ENCODE data around the gene ART1. TPM values are rescaled to one million over a fixed set of nuclear protein-coding genes. Genes with fewer than 3 reads are reported as not detected.
A peak's percentile ranks its signal among the peaks of the same experiment; 100 is the strongest.
"Not testable (repeated sequence)": the region's sequence is repeated elsewhere in the genome, so short reads cannot be mapped to it uniquely, and the experiment has no call there.

The ART1 gene
- total RNA-seq, 2 experiments from 2014 or later: not detected

GRCh38 chr11:3638513-3638912 lies 6.4 kb upstream of the ART1 start:
- Mint-ChIP-seq H3K36me3 (ENCODE audit: low read depth) (no peaks in the 10 kb centered on the region), H3K4me3 (no peak overlapping the region), H3K4me1 (ENCODE audit: low read depth) (peaks cover 6% of the 10 kb centered on the region), H3K27ac (no peak overlapping the region), H3K27me3 (ENCODE audit: low read depth) (peaks cover 17% of the 10 kb centered on the region), H3K9me3 (ENCODE audit: insufficient read depth) (no peaks in the 10 kb centered on the region)
- ATAC-seq (no peak), DNase-seq (no peak)
- ChIA-PET CTCF (no interaction called here), POLR2A (no interaction called here)

DNA sequence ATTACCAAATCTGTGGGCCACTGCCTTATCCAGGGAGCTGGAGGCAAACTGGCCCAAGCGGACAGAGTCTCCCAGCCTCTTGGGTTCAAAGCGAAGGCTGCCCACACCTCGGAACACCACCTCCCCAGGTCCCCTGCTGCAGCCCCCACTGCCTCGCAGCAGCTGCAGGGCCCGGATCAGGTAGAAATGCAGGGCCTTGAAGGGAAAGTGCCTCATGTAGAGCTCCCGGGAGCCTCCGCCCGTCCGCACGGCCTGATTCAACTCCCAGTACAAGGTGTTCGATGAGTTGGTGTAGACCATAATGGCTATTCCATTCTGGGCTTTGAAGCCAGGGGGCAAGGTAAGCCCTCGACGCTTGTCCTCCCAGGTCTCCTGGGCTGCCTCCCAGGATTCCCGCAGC lies 5.1 kb upstream of the ART1 start:
- Mint-ChIP-seq H3K4me1 (ENCODE audit: low read depth) (peaks cover 6% of the 10 kb centered on the region), H3K27me3 (ENCODE audit: low read depth) (peaks cover 26% of the 10 kb centered on the region)
- DNase-seq: no peak

GRCh38 chr11:3641191-3641590 lies 3.7 kb upstream of the ART1 start:
- no peak overlapping the region for H3K4me3 Mint-ChIP-seq
- no peaks in the 10 kb centered on the region for H3K9me3 Mint-ChIP-seq (ENCODE audit: insufficient read depth)
- peaks cover 6% of the 10 kb centered on the region for H3K4me1 Mint-ChIP-seq (ENCODE audit: low read depth)
- H3K36me3 Mint-ChIP-seq (ENCODE audit: low read depth): no peaks in the 10 kb centered on the region
- ATAC-seq (no peak), DNase-seq (no peak)
- POLR2A ChIA-PET: no interaction called here
- peaks cover 30% of the 10 kb centered on the region for H3K27me3 Mint-ChIP-seq (ENCODE audit: low read depth)
- H3K27ac Mint-ChIP-seq: no peak overlapping the region
- CTCF ChIA-PET: no interaction called here

More for the DNA sequence above, 5.1 kb upstream of the ART1 start:
- Mint-ChIP-seq H3K36me3 (ENCODE audit: low read depth) (no peaks in the 10 kb centered on the region), H3K9me3 (ENCODE audit: insufficient read depth) (no peaks in the 10 kb centered on the region), H3K27ac (no peak overlapping the region), H3K4me3 (no peak overlapping the region)
- POLR2A ChIA-PET: no interaction called here
- no peak for ATAC-seq
- CTCF ChIA-PET: no interaction called here

DNA sequence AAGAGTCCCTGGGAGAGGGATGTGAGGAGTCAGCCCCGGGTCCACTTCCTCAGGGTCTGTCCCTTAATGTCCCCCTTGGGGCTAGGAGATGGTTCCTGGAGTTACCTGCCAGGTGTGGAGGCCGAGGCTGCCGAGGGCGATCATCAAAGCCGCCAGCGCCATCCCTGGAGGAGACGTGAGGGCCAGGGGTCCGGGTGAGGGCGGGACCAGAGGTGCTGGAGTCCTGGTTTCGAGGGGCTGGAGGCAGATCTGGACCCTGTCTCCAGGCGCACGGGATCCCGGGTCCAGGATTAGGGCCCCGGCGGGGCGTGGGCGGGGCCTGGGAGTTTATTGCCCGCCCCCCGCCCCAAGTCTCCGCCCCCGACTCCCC lies 3.2 kb upstream of the ART1 start, which contains the start of gene ART5:
Gene ART5 (minus strand): TSS at position 292 of the 370 bp plus-strand sequence. CDS start 130 bp downstream, at position 162.
- DNase-seq (no peak), ATAC-seq (no peak)
- Mint-ChIP-seq H3K4me1 (ENCODE audit: low read depth) (peaks cover 6% of the 10 kb centered on the region), H3K4me3 (no peak within 1 kb of the TSS), H3K27me3 (ENCODE audit: low read depth) (peaks cover 30% of the 10 kb centered on the region), H3K27ac (no peak within 1 kb of the TSS), H3K36me3 (ENCODE audit: low read depth) (no peaks in the 10 kb centered on the region), H3K9me3 (ENCODE audit: insufficient read depth) (no peaks in the 10 kb centered on the region)
- CTCF ChIA-PET: no interaction called here
- POLR2A ChIA-PET: no interaction called here

GRCh38 chr11:3642071-3642951 lies 2.6 kb upstream of the ART1 start:
- H3K4me1 Mint-ChIP-seq (ENCODE audit: low read depth): peaks cover 6% of the 10 kb centered on the region
- DNase-seq (peak; percentile 41), ATAC-seq (peak; percentile 80)
- H3K27me3 Mint-ChIP-seq (ENCODE audit: low read depth): peaks cover 30% of the 10 kb centered on the region
- no peaks in the 10 kb centered on the region for H3K36me3 Mint-ChIP-seq (ENCODE audit: low read depth)
- CTCF ChIA-PET: no interaction called here
- POLR2A ChIA-PET: no interaction called here
- no peaks in the 10 kb centered on the region for H3K9me3 Mint-ChIP-seq (ENCODE audit: insufficient read depth)
- H3K27ac Mint-ChIP-seq: no peak overlapping the region
- no peak overlapping the region for H3K4me3 Mint-ChIP-seq

DNA sequence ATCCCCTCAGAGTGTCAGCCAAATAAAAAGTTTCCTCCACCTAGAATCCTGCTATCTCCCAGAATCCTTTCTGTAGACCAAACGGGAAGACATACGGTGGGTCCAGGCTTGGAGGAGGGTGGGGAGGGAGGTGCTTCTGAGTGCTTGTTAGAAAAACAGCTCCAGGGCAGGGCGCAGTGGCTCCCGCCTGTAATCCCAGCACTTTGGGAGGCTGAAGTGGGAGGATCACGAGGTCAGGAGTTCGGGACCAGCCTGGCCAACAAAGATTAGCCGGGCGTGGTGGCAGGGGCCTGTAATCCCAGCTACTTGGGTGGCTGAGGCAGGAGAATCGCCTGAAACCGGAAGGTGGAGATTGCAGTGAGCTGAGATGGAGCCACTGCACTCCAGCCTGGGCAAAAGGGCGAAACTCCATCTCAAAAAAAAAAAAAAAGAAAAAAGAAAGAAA lies 1.8 kb upstream of the ART1 start:
- H3K9me3 Mint-ChIP-seq (ENCODE audit: insufficient read depth); DNase-seq; H3K4me3 Mint-ChIP-seq; H3K4me1 Mint-ChIP-seq (ENCODE audit: low read depth); POLR2A ChIA-PET; ATAC-seq; H3K27ac Mint-ChIP-seq; H3K36me3 Mint-ChIP-seq (ENCODE audit: low read depth); CTCF ChIA-PET: not testable (repeated sequence)
- H3K27me3 Mint-ChIP-seq (ENCODE audit: low read depth): peaks cover 31% of the 10 kb centered on the region

GRCh38 chr11:3645552-3645951 lies 624 bp downstream of the ART1 start:
- DNase-seq (no peak), ATAC-seq (no peak)
- ChIA-PET CTCF (no interaction called here), POLR2A (no interaction called here)
- H3K27me3 Mint-ChIP-seq (ENCODE audit: low read depth): peaks cover 44% of the 10 kb centered on the region
- H3K27ac Mint-ChIP-seq: no peak overlapping the region
- H3K9me3 Mint-ChIP-seq (ENCODE audit: insufficient read depth): no peaks in the 10 kb centered on the region
- no peaks in the 10 kb centered on the region for H3K36me3 Mint-ChIP-seq (ENCODE audit: low read depth)
- no peak overlapping the region for H3K4me3 Mint-ChIP-seq
- peaks cover 6% of the 10 kb centered on the region for H3K4me1 Mint-ChIP-seq (ENCODE audit: low read depth)

GRCh38 chr11:3648843-3649242 lies 3.9 kb downstream of the ART1 start:
- H3K27ac Mint-ChIP-seq; H3K4me3 Mint-ChIP-seq; ATAC-seq; H3K36me3 Mint-ChIP-seq (ENCODE audit: low read depth); CTCF ChIA-PET; H3K9me3 Mint-ChIP-seq (ENCODE audit: insufficient read depth); POLR2A ChIA-PET; H3K4me1 Mint-ChIP-seq (ENCODE audit: low read depth); DNase-seq: not testable (repeated sequence)
- peaks cover 31% of the 10 kb centered on the region for H3K27me3 Mint-ChIP-seq (ENCODE audit: low read depth)

- ATAC-seq; DNase-seq; H3K9me3 Mint-ChIP-seq (ENCODE audit: insufficient read depth); H3K4me3 Mint-ChIP-seq; H3K36me3 Mint-ChIP-seq (ENCODE audit: low read depth); H3K27ac Mint-ChIP-seq; POLR2A ChIA-PET; CTCF ChIA-PET; H3K4me1 Mint-ChIP-seq (ENCODE audit: low read depth): not testable (repeated sequence)
- H3K27me3 Mint-ChIP-seq (ENCODE audit: low read depth): peaks cover 28% of the 10 kb centered on the region
These were observed 4.4 kb downstream of the ART1 start for GRCh38 chr11:3649374-3649773.

GRCh38 chr11:3652514-3652913 lies 7.6 kb downstream of the ART1 start:
- CTCF ChIA-PET; POLR2A ChIA-PET; H3K36me3 Mint-ChIP-seq (ENCODE audit: low read depth); DNase-seq; H3K4me1 Mint-ChIP-seq (ENCODE audit: low read depth); H3K4me3 Mint-ChIP-seq; ATAC-seq; H3K27ac Mint-ChIP-seq; H3K9me3 Mint-ChIP-seq (ENCODE audit: insufficient read depth): not testable (repeated sequence)
- peaks cover 29% of the 10 kb centered on the region for H3K27me3 Mint-ChIP-seq (ENCODE audit: low read depth)

GRCh38 chr11:3655547-3655946 lies 10.6 kb downstream of the ART1 start:
- Mint-ChIP-seq H3K9me3 (ENCODE audit: insufficient read depth) (no peaks in the 10 kb centered on the region), H3K4me3 (no peak overlapping the region), H3K27ac (no peak overlapping the region), H3K27me3 (ENCODE audit: low read depth) (peaks cover 19% of the 10 kb centered on the region), H3K36me3 (ENCODE audit: low read depth) (no peaks in the 10 kb centered on the region), H3K4me1 (ENCODE audit: low read depth) (no peaks in the 10 kb centered on the region)
- POLR2A ChIA-PET: no interaction called here
- ATAC-seq (no peak), DNase-seq (no peak)
- CTCF ChIA-PET: interaction anchor here (1.1 to 1.6 kb wide), 2 partner anchors 26 to 154 kb away, joined by 3 read pairs; no protein-coding TSS in a partner anchor

DNA sequence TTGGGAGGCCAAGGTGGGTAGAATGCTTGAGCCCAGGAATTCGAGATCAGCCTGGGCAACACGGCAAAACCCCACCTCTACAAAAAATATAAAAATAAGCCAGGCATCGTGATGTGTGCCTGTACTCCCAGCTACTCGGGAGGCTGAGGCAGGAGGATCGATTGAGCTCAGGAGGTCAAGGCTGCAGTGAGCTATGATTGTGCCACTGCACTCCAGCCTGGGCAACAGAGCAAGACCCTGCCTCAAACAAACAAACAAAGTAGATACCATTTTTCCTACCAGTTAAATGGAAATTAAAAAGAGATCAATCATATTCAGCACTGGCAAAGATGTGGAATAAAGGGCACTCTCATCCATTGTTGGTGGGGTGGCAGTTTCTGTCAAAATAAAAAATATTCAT lies 12.4 kb downstream of the ART1 start:
- CTCF ChIA-PET; H3K4me3 Mint-ChIP-seq; ATAC-seq; POLR2A ChIA-PET; DNase-seq; H3K4me1 Mint-ChIP-seq (ENCODE audit: low read depth); H3K27ac Mint-ChIP-seq; H3K36me3 Mint-ChIP-seq (ENCODE audit: low read depth); H3K9me3 Mint-ChIP-seq (ENCODE audit: insufficient read depth): not testable (repeated sequence)
- peaks cover 13% of the 10 kb centered on the region for H3K27me3 Mint-ChIP-seq (ENCODE audit: low read depth)

DNA sequence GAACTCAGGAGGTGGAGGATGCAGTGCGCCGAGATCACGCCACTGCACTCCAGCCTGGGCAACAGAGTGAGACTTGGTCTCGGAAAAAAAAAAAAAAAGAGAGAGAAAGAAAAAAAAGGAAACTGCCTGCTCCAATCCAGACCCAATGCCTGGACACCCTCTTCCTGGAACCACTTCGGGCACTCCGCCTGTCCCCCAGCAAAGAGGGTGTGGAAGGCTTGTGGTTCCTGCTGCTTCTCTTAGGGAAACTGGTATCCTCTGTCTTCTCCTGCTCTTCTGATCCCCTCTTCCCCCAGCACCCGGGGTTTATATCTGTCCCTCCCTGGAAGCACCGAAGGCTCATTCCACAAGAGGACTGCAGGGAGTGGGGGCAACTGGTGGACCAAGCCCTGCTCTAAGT lies 13.3 kb downstream of the ART1 start:
- no peak overlapping the region for H3K4me3 Mint-ChIP-seq
- ChIA-PET CTCF (no interaction called here), POLR2A (no interaction called here)
- no peaks in the 10 kb centered on the region for H3K4me1 Mint-ChIP-seq (ENCODE audit: low read depth)
- no peak for DNase-seq
- no peaks in the 10 kb centered on the region for H3K36me3 Mint-ChIP-seq (ENCODE audit: low read depth)
- no peaks in the 10 kb centered on the region for H3K9me3 Mint-ChIP-seq (ENCODE audit: insufficient read depth)
- no peak for ATAC-seq
- H3K27ac Mint-ChIP-seq: no peak overlapping the region
- H3K27me3 Mint-ChIP-seq (ENCODE audit: low read depth): peaks cover 13% of the 10 kb centered on the region
